ENCODE data around the gene VPS54. TPM values are rescaled to one million over a fixed set of nuclear protein-coding genes. Genes with fewer than 3 reads are reported as not detected.

VPS54 gene
- total RNA-seq, 1 experiment from 2014 or later, result 13.1 TPM

GRCh38 chr2:63874204-63875130 is 144.8 kb downstream of the VPS54 start:
- BruUV-seq (replicated peaks), result no TSS peak
- ChIA-PET POLR2A (interaction anchor here (0.7 to 18.6 kb wide), 12 partner anchors 8 to 284 kb away, joined by 3 to 248 read pairs (median 8); partner anchors contain the start of gene UGP2), CTCF (interaction anchor here (0.6 to 4.6 kb wide), 6 partner anchors 8 to 187 kb away, joined by 3 to 16 read pairs (median 5); no protein-coding TSS in a partner anchor)
- Mint-ChIP-seq H3K4me3 (ENCODE audit: unreplicated experiment) (no peak overlapping the region), H3K36me3 (ENCODE audit: insufficient read depth, unreplicated experiment) (peaks cover 54% of the 10 kb centered on the region), H3K27me3 (ENCODE audit: insufficient read depth, unreplicated experiment) (no peaks in the 10 kb centered on the region), H3K9me3 (ENCODE audit: unreplicated experiment) (peaks cover 16% of the 10 kb centered on the region), H3K27ac (ENCODE audit: low read depth, unreplicated experiment) (peak overlapping the region; percentile 98), H3K4me1 (ENCODE audit: insufficient read depth, unreplicated experiment) (peaks cover 52% of the 10 kb centered on the region)
- intact Hi-C loops (cut with micrococcal nuclease), result no loop called here
- DNase-seq (ENCODE audit: unreplicated experiment), result no peak
- TF ChIP-seq CTCF (IDR thresholded peaks at IDR 0.05; ENCODE audit: unreplicated experiment), result no peak

- no peak for DNase-seq (ENCODE audit: unreplicated experiment)
- Mint-ChIP-seq H3K4me3 (ENCODE audit: unreplicated experiment) (no peak overlapping the region), H3K27me3 (ENCODE audit: insufficient read depth, unreplicated experiment) (no peaks in the 10 kb centered on the region), H3K36me3 (ENCODE audit: insufficient read depth, unreplicated experiment) (peaks cover 64% of the 10 kb centered on the region), H3K27ac (ENCODE audit: low read depth, unreplicated experiment) (no peak overlapping the region), H3K9me3 (ENCODE audit: unreplicated experiment) (peaks cover 16% of the 10 kb centered on the region), H3K4me1 (ENCODE audit: insufficient read depth, unreplicated experiment) (peaks cover 52% of the 10 kb centered on the region)
- TF ChIP-seq CTCF (IDR thresholded peaks at IDR 0.05; ENCODE audit: unreplicated experiment), result no peak
- no TSS peak for BruUV-seq (replicated peaks)
- intact Hi-C loops (cut with micrococcal nuclease), result no loop called here
- ChIA-PET POLR2A (interaction anchor here (1.8 to 18.6 kb wide), 4 partner anchors 10 to 174 kb away, joined by 4 to 248 read pairs (median 30); partner anchors contain the start of gene UGP2), CTCF (interaction anchor here (0.6 to 1.7 kb wide), 5 partner anchors 12 to 177 kb away, joined by 3 to 9 read pairs (median 3); no protein-coding TSS in a partner anchor)
These were observed 146.5 kb downstream of the VPS54 start for GRCh38 chr2:63872571-63873328.

GRCh38 chr2:63871864-63872263 is 147.4 kb downstream of the VPS54 start:
- H3K27me3 Mint-ChIP-seq (ENCODE audit: insufficient read depth, unreplicated experiment), result no peaks in the 10 kb centered on the region
- CTCF ChIA-PET, result interaction anchor here (0.7 to 1.7 kb wide), 5 partner anchors 10 to 287 kb away, joined by 3 to 9 read pairs (median 3); no protein-coding TSS in a partner anchor
- POLR2A ChIA-PET, result interaction anchor here (0.7 to 18.6 kb wide), 5 partner anchors 12 to 284 kb away, joined by 3 to 248 read pairs (median 4); partner anchors contain the start of genes UGP2 and WDPCP
- peak; percentile 24 for DNase-seq (ENCODE audit: unreplicated experiment)
- intact Hi-C loops (cut with micrococcal nuclease), result no loop called here
- H3K27ac Mint-ChIP-seq (ENCODE audit: low read depth, unreplicated experiment), result peak overlapping the region; percentile 41
- H3K4me1 Mint-ChIP-seq (ENCODE audit: insufficient read depth, unreplicated experiment), result peaks cover 52% of the 10 kb centered on the region
- TF ChIP-seq CTCF (IDR thresholded peaks at IDR 0.05; ENCODE audit: unreplicated experiment), result no peak
- no peak overlapping the region for H3K4me3 Mint-ChIP-seq (ENCODE audit: unreplicated experiment)
- H3K9me3 Mint-ChIP-seq (ENCODE audit: unreplicated experiment), result peaks cover 16% of the 10 kb centered on the region
- no TSS peak for BruUV-seq (replicated peaks)
- peaks cover 56% of the 10 kb centered on the region for H3K36me3 Mint-ChIP-seq (ENCODE audit: insufficient read depth, unreplicated experiment)

Data from MCF 10A (cell line).